Spleen (tissue), 7 donors: ENCODE results near the gene IDNK.

Experiments used
- POLR2A ChIP-seq, 3 donors: fragments of 450-650 bp; IDR thresholded peaks; one replicate each; pipeline ENCODE4 v1.5.1; 2017; ENCODE audit warnings: antibody characterized with exemption in 3 of 3, mild to moderate bottlenecking in 1 of 3
- TF ChIP-seq, protein P1 (sequence below), 11 experiments: fragments of 200-600 bp in 7 of 11; fragments of 450-650 bp in 4 of 11; sonication (generic) in 4 of 11; IDR thresholded peaks in 8 of 11; conservative IDR thresholded peaks in 3 of 11; 1 replicate in 7 of 11; 2 replicates in 4 of 11; pipeline versions ENCODE4 v1.4.0 to v1.8.0; 2016 to 2021; ENCODE audit warnings: antibody characterized with exemption in 11 of 11, inconsistent platforms in 4 of 11, mild to moderate bottlenecking in 1 of 11
- donor health status: DM: no; HTN: no; CAD: no; lungs with moderate emphysema.
- donor health status: DM: no; HTN: no; CAD: no.
- donor health status: DM: no; HTN: no; CAD: no.

GRCh38 chr9:83670381-83670780 is 47.4 kb downstream of the IDNK start:
- TF ChIP-seq, protein P1, sequence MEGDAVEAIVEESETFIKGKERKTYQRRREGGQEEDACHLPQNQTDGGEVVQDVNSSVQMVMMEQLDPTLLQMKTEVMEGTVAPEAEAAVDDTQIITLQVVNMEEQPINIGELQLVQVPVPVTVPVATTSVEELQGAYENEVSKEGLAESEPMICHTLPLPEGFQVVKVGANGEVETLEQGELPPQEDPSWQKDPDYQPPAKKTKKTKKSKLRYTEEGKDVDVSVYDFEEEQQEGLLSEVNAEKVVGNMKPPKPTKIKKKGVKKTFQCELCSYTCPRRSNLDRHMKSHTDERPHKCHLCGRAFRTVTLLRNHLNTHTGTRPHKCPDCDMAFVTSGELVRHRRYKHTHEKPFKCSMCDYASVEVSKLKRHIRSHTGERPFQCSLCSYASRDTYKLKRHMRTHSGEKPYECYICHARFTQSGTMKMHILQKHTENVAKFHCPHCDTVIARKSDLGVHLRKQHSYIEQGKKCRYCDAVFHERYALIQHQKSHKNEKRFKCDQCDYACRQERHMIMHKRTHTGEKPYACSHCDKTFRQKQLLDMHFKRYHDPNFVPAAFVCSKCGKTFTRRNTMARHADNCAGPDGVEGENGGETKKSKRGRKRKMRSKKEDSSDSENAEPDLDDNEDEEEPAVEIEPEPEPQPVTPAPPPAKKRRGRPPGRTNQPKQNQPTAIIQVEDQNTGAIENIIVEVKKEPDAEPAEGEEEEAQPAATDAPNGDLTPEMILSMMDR (IDR thresholded peaks at IDR 0.05 in 8 of 11, conservative IDR thresholded peaks at IDR 0.05 in 3 of 11), result no peak
- TF ChIP-seq POLR2A (IDR thresholded peaks at IDR 0.05), result no peak
